HG03139 (cell line): ENCODE data around the gene RXYLT1.
A peak's percentile ranks its signal among the peaks of the same experiment; 100 is the strongest.

ENCODE experiments used
- ATAC-seq: cut with Tn5 transposase; IDR thresholded peaks from one replicate; pipeline ENCODE4 v1.9.1; 2021; ENCODE audit not compliant: unreplicated experiment

Gene RXYLT1

DNA sequence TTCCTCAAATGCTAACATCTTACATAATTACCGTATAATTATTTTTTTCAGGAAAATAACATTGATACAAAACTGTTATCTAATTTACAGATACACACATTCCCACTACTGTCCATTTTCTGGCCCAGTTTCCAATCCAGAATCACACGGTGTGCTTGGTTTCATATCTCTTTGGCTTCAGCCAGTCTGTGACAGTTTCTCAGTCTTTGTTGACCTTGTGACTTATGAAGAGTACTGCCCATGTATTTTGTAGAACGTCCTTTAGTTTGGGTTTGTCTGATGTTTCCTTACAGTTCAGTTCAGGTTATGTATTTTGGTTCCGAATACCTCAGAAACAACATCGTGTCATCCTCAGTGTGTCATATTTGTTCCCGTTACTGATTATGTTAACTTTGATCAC lies 16.2 kb downstream of the RXYLT1 start:
- no peak for ATAC-seq

GRCh38 chr12:63802012-63802608 lies 22.4 kb downstream of the RXYLT1 start:
- ATAC-seq = no peak

DNA sequence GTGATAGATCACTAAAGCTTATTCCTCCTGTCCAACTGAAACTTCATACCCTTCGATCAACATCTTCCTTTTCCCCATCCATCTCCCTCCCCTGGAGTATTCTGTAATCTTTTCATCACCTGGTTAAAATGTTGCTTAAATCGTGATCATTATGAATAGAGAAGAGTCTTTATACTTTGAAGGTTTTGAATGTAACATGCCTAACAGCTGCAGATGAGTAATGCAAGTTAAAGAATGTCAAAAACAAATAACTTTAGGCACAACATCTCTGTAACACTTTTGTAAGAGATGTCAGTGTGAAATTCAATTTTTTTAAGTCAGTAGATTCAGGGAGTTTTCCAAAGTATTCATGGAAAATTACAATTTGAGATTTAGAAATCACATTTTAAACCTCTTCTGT lies 25.0 kb downstream of the RXYLT1 start:
- no peak for ATAC-seq

GRCh38 chr12:63805704-63806672 lies 26.3 kb downstream of the RXYLT1 start:
- no peak for ATAC-seq

GRCh38 chr12:63808631-63809030 lies 28.9 kb downstream of the RXYLT1 start:
- no peak for ATAC-seq

DNA sequence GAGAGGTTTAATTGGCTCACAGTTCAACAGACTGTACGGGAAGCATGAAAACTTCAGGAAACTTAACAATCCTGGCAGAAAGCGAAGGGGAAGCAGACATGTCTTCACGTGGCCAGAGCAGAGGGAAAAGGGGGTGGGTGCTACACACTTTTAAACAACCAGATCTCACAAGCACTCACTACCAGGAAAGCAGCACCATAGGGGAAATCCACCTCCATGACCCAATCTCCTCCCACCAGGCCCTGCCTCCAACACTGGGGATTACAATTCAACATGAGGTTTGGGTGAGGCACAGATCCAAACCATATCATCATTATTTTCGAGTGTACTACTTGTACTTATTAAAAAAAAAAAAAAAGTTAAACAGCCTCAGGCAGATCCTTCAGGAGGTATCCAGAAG lies 29.9 kb downstream of the RXYLT1 start:
- ATAC-seq = no peak

GRCh38 chr12:63811334-63811733 lies 31.6 kb downstream of the RXYLT1 start:
- no peak for ATAC-seq

GRCh38 chr12:63811755-63812154 lies 32.0 kb downstream of the RXYLT1 start:
- ATAC-seq = no peak

GRCh38 chr12:63814146-63814772 lies 34.5 kb downstream of the RXYLT1 start:
- peak; percentile 33 for ATAC-seq

GRCh38 chr12:63815482-63815852 lies 35.8 kb downstream of the RXYLT1 start:
- ATAC-seq = no peak

GRCh38 chr12:63816031-63816430 lies 36.3 kb downstream of the RXYLT1 start:
- no peak for ATAC-seq

DNA sequence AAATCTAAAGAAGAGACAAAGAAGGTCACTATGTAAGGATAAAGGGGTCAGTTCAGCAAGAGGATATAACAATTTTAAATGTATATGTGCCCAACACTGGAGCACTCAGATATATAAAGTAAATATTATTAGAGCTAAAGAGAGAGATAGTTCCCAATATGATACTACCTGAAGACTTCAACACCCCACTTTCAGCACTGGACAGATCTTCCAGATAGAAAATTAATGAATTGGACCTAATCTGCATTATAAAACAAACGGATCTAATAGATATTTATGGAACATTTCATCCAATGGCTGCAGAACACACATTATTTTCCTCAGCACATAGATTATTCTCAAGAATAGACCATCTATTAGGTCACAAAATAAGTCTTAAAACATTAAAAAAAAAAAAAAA lies 40.7 kb downstream of the RXYLT1 start:
- no peak for ATAC-seq

- ATAC-seq = no peak
These were observed 42.1 kb downstream of the RXYLT1 start for GRCh38 chr12:63821781-63822251.

GRCh38 chr12:63822352-63822751 lies 42.6 kb downstream of the RXYLT1 start:
- no peak for ATAC-seq

GRCh38 chr12:63823040-63823439 lies 43.3 kb downstream of the RXYLT1 start:
- no peak for ATAC-seq

- ATAC-seq = peak; percentile 63
These were observed 46.4 kb downstream of the RXYLT1 start for GRCh38 chr12:63826006-63826585.

DNA sequence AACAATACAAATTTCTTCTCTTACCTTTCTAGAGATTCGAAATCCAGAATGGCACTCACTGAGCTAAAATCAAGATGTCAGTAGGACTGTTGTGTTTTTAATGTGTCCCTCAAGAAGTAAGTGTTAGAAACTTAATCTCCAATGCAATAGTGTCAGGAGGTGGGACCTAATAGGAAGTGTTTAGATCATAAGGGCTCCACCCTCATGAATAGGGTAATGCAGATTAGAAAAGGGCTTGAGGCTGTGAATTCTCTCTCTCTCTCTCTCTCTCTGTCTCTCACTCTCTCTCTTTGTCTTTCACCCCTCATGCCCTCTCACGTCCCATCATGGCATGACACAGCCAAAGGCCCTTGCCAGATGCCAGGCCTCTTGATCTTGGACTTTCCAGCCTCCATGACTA lies 49.2 kb downstream of the RXYLT1 start:
- ATAC-seq = no peak

DNA sequence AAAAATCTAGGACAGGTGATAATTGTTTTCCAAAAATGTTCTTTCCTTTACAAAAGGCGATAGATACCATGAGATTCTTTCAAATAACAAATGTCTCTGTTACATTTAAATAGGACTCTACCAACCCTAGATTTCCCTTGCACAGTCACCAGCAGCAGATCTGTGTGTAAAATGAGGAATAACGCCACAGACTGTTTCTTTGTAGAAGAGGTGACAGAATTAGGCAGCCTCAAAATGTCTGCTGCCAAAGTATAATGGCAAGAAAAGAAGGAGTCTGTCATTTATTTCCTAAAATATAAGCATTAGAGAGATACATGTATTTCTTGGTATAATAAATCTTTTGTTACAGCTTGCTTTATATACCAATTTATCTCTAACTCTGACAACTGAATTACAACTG lies 56.3 kb downstream of the RXYLT1 start:
- ATAC-seq = no peak

- ATAC-seq = no peak
These were observed 57.2 kb downstream of the RXYLT1 start for GRCh38 chr12:63836936-63837335.

- ATAC-seq = no peak
These were observed 58.7 kb downstream of the RXYLT1 start for GRCh38 chr12:63838411-63838810.

GRCh38 chr12:63841011-63841410 lies 61.3 kb downstream of the RXYLT1 start:
- no peak for ATAC-seq
